T-helper 2 cell treated with Interferon-gamma antibody and Interleukin-4, amounts not matched to agents 5 μg/mL and 100 μg/mL, for 36 hours (primary cell): ENCODE results near the gene RAB3A.

Source experiments
- DNase-seq: peaks from one replicate; pipeline ENCODE4 v3.0.0; 2021; ENCODE audit warnings: low spot score
- H3K27ac Mint-ChIP-seq: one replicate; pipeline ENCODE4 v1.8.0; 2021; ENCODE audit warnings: mild to moderate bottlenecking, mixed read lengths
- H3K27me3 Mint-ChIP-seq: one replicate; pipeline ENCODE4 v1.8.0; 2021; ENCODE audit warnings: low read depth, mixed read lengths
- H3K36me3 Mint-ChIP-seq: one replicate; pipeline ENCODE4 v1.8.0; 2021; ENCODE audit warnings: low read depth, mixed read lengths
- H3K4me1 Mint-ChIP-seq: one replicate; pipeline ENCODE4 v1.8.0; 2021; ENCODE audit warnings: low read depth, mixed read lengths
- H3K4me3 Mint-ChIP-seq: one replicate; pipeline ENCODE4 v1.8.0; 2022; ENCODE audit warnings: mild to moderate bottlenecking, moderate library complexity, mixed read lengths
- H3K9me3 Mint-ChIP-seq: one replicate; pipeline ENCODE4 v1.8.0; 2021; ENCODE audit warnings: mixed read lengths

The RAB3A gene

DNA sequence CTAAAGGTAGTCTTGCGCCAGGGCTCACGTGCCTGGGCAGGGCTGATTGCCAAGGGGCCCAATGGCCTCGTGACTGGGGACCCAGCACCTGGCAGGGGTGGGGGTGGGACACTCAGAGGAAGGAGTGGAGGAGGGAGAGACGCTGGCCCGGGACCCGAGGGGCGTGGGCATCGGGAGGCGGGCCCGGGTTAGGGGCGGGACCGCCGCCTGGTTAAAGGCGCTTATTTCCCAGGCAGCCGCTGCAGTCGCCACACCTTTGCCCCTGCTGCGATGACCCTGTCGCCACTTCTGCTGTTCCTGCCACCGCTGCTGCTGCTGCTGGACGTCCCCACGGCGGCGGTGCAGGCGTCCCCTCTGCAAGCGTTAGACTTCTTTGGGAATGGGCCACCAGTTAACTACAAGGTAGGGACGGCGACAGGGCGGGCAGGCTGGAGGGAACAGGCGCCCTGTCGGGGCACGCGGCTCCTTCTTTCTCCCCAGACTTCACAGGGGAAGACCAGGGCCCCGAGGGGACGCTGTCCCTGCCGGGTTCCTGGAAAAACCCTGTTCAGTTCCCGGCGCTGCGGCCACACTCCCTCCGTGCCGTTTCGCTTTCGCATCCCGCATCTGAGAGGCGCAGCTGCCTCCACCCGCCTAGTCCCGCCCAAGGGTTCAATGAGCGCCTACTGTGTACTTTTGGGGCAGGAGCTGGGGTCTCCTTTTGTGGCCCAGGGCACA lies 30.1 kb downstream of the RAB3A start, which contains the start of gene IFI30:
Gene IFI30 (plus strand): TSS at position 242 of the 717 bp plus-strand sequence. CDS start 29 bp downstream, at position 271.
- peaks cover 13% of the 10 kb centered on the region for H3K36me3 Mint-ChIP-seq
- H3K4me3 Mint-ChIP-seq, result peak within 1 kb of the TSS; percentile 89
- H3K9me3 Mint-ChIP-seq, result no peaks in the 10 kb centered on the region
- H3K27ac Mint-ChIP-seq, result peak within 1 kb of the TSS; percentile 78
- peak; percentile 66 for DNase-seq
- H3K4me1 Mint-ChIP-seq, result peaks cover 18% of the 10 kb centered on the region
- H3K27me3 Mint-ChIP-seq, result no peaks in the 10 kb centered on the region

GRCh38 chr19:18173054-18173571 lies 30.7 kb downstream of the RAB3A start:
- H3K36me3 Mint-ChIP-seq, result peaks cover 13% of the 10 kb centered on the region
- H3K9me3 Mint-ChIP-seq, result no peaks in the 10 kb centered on the region
- no peaks in the 10 kb centered on the region for H3K27me3 Mint-ChIP-seq
- peak overlapping the region; percentile 89 for H3K4me3 Mint-ChIP-seq
- H3K4me1 Mint-ChIP-seq, result peaks cover 18% of the 10 kb centered on the region
- peak overlapping the region; percentile 78 for H3K27ac Mint-ChIP-seq
- no peak for DNase-seq

DNA sequence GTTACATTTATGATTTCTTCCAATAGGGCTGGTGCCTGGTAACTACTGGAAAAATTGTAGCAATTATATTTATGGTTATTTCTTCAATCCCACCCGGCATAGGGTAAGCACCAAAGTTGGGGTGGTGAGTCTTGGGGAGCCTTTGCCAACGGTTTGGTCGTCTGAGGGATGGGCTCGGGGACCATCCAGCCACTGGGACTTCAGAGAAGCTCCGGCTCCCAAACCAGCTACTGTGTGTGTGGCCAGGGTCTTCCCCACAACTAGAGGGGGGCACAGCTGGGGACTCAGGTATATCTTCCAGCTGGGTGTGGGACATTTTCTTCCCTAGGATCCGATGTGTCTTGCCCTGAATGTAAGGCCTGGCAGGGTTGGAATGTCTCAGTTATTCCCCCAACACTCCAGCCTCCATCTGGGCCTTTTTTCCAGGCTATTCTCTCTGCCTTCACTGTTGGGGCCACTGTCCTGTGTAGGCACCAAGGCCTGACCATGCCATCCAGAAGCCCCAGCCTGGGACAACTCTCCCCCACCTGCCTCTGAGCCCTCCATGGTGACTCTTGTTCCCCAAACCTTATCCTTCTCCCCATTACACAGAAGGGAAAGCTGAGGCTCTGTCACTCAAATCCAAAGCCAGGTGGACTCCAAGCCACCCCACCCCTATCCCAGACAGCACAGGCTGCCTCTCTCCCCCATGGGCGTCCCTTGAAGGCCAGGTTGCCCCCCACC lies 31.4 kb downstream of the RAB3A start:
- H3K27me3 Mint-ChIP-seq, result no peaks in the 10 kb centered on the region

GRCh38 chr19:18171605-18172327 lies 32.1 kb downstream of the RAB3A start:
- DNase-seq, result no peak
- H3K27ac Mint-ChIP-seq, result peak overlapping the region; percentile 31
- peaks cover 14% of the 10 kb centered on the region for H3K36me3 Mint-ChIP-seq
- no peaks in the 10 kb centered on the region for H3K27me3 Mint-ChIP-seq
- no peaks in the 10 kb centered on the region for H3K9me3 Mint-ChIP-seq
- H3K4me1 Mint-ChIP-seq, result peaks cover 18% of the 10 kb centered on the region
- no peak overlapping the region for H3K4me3 Mint-ChIP-seq

More for the DNA sequence above, 31.4 kb downstream of the RAB3A start:
- DNase-seq, result no peak
- peaks cover 12% of the 10 kb centered on the region for H3K36me3 Mint-ChIP-seq
- peak overlapping the region; percentile 29 for H3K4me3 Mint-ChIP-seq
- peaks cover 18% of the 10 kb centered on the region for H3K4me1 Mint-ChIP-seq
- H3K9me3 Mint-ChIP-seq, result no peaks in the 10 kb centered on the region
- peak overlapping the region; percentile 45 for H3K27ac Mint-ChIP-seq

- Mint-ChIP-seq H3K36me3 (peaks cover 12% of the 10 kb centered on the region), H3K4me1 (peaks cover 15% of the 10 kb centered on the region)
- no peak for DNase-seq
Measured at GRCh38 chr19:18170714-18171255, 33.1 kb downstream of the RAB3A start.

GRCh38 chr19:18168673-18169381 lies 35.0 kb downstream of the RAB3A start:
- no peak overlapping the region for H3K27ac Mint-ChIP-seq
- no peak overlapping the region for H3K4me3 Mint-ChIP-seq
- peaks cover 13% of the 10 kb centered on the region for H3K36me3 Mint-ChIP-seq
- H3K4me1 Mint-ChIP-seq, result peaks cover 5% of the 10 kb centered on the region
- no peaks in the 10 kb centered on the region for H3K27me3 Mint-ChIP-seq
- DNase-seq, result no peak
- H3K9me3 Mint-ChIP-seq, result no peaks in the 10 kb centered on the region

More at GRCh38 chr19:18170714-18171255, 33.1 kb downstream of the RAB3A start:
- H3K27ac Mint-ChIP-seq, result peak overlapping the region; percentile 4
- H3K4me3 Mint-ChIP-seq, result no peak overlapping the region
- H3K27me3 Mint-ChIP-seq, result no peaks in the 10 kb centered on the region
- H3K9me3 Mint-ChIP-seq, result no peaks in the 10 kb centered on the region

- no peak overlapping the region for H3K4me3 Mint-ChIP-seq
- H3K9me3 Mint-ChIP-seq, result no peaks in the 10 kb centered on the region
- peak; percentile 45 for DNase-seq
- no peak overlapping the region for H3K27ac Mint-ChIP-seq
- peaks cover 3% of the 10 kb centered on the region for H3K4me1 Mint-ChIP-seq
- no peaks in the 10 kb centered on the region for H3K27me3 Mint-ChIP-seq
- peaks cover 18% of the 10 kb centered on the region for H3K36me3 Mint-ChIP-seq
Measured at GRCh38 chr19:18167975-18168645, 35.7 kb downstream of the RAB3A start.

DNA sequence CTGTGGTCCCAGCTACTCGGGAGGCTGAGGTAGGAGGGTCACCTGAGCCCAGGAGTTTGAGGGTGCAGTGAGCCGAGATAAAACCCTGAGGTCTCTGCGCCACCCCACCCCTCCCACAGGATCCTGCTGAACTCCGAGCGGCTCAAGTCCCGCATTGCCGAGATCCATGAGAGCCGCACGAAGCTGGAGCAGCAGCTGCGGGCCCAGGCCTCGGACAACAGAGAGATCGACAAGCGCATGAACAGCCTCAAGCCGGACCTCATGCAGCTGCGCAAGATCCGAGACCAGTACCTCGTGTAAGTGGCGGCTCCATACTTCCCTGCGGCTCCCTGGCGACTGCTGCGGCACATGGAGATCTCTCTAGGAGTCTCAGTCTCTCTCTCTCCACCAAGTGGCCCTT lies 36.8 kb downstream of the RAB3A start:
- H3K27ac Mint-ChIP-seq, result no peak overlapping the region
- peaks cover 18% of the 10 kb centered on the region for H3K36me3 Mint-ChIP-seq
- no peaks in the 10 kb centered on the region for H3K9me3 Mint-ChIP-seq

GRCh38 chr19:18165794-18166544 lies 37.9 kb downstream of the RAB3A start:
- Mint-ChIP-seq H3K4me3 (no peak overlapping the region), H3K27me3 (no peaks in the 10 kb centered on the region), H3K27ac (no peak overlapping the region), H3K4me1 (no peaks in the 10 kb centered on the region), H3K9me3 (no peaks in the 10 kb centered on the region), H3K36me3 (peaks cover 18% of the 10 kb centered on the region)
- DNase-seq, result no peak

More for the DNA sequence above, 36.8 kb downstream of the RAB3A start:
- Mint-ChIP-seq H3K27me3 (no peaks in the 10 kb centered on the region), H3K4me3 (no peak overlapping the region), H3K4me1 (no peaks in the 10 kb centered on the region)
- DNase-seq, result no peak

GRCh38 chr19:18164072-18164471 lies 39.8 kb downstream of the RAB3A start:
- no peaks in the 10 kb centered on the region for H3K9me3 Mint-ChIP-seq
- H3K4me3 Mint-ChIP-seq, result no peak overlapping the region

GRCh38 chr19:18161636-18162002 lies 42.2 kb downstream of the RAB3A start:
- Mint-ChIP-seq H3K9me3 (no peaks in the 10 kb centered on the region), H3K27ac (peak overlapping the region; percentile 52), H3K4me1 (no peaks in the 10 kb centered on the region), H3K27me3 (no peaks in the 10 kb centered on the region), H3K36me3 (peaks cover 12% of the 10 kb centered on the region), H3K4me3 (peak overlapping the region; percentile 26)
- DNase-seq, result no peak

More at GRCh38 chr19:18164072-18164471, 39.8 kb downstream of the RAB3A start:
- Mint-ChIP-seq H3K27ac (no peak overlapping the region), H3K4me1 (no peaks in the 10 kb centered on the region), H3K27me3 (no peaks in the 10 kb centered on the region), H3K36me3 (peaks cover 14% of the 10 kb centered on the region)
- no peak for DNase-seq

GRCh38 chr19:18160971-18161635 lies 42.7 kb downstream of the RAB3A start:
- H3K4me3 Mint-ChIP-seq, result peak overlapping the region; percentile 64
- peaks cover 13% of the 10 kb centered on the region for H3K36me3 Mint-ChIP-seq
- peaks cover 1% of the 10 kb centered on the region for H3K4me1 Mint-ChIP-seq

More at GRCh38 chr19:18160971-18161635, 42.7 kb downstream of the RAB3A start:
- peak; percentile 80 for DNase-seq
- Mint-ChIP-seq H3K27me3 (no peaks in the 10 kb centered on the region), H3K9me3 (no peaks in the 10 kb centered on the region), H3K27ac (no peak overlapping the region)
